CD4-positive, alpha-beta T cell (primary cell): ENCODE measurements around the gene THUMPD2. TPM values are rescaled to one million over a fixed set of nuclear protein-coding genes. Genes with fewer than 3 reads are reported as not detected.

ENCODE experiments used
- ATAC-seq: fragments of 200-7000 bp; cut with Tn5 transposase; one replicate; pipeline ENCODE4 v1.10.0; 2022; ENCODE audit warnings: mild to moderate bottlenecking; ENCODE audit not compliant: poor library complexity
- CTCF ChIA-PET: fragments of 350-600 bp; sonication (Branson Sonifier 250); formaldehyde crosslinking; loops from one replicate; lab custom pipeline; 2021; ENCODE audit warnings: antibody characterized with exemption, inconsistent platforms; lab: Charles Lee
- POLR2A ChIA-PET: fragments of 350-600 bp; sonication (Branson Sonifier 250); formaldehyde crosslinking; loops from one replicate; lab custom pipeline; 2021; ENCODE audit warnings: antibody characterized with exemption, inconsistent platforms; lab: Charles Lee
- DNase-seq, 14 experiments: peaks; one replicate each; pipeline ENCODE4 v3.0.0-alpha.2; 2013 to 2020; ENCODE audit warnings: mixed read lengths in 2 of 14
- H3K27ac ChIP-seq, 2 donors: one replicate each; pipeline versions ENCODE4 v1.5.1 to v1.7.0; 2013; ENCODE audit warnings: low read length in 2 of 2, low read depth in 1 of 2, mild to moderate bottlenecking in 1 of 2
- H3K27me3 ChIP-seq, 2 experiments: 1 replicate in 1 of 2; 2 replicates in 1 of 2; pipeline versions ENCODE4 v1.6.1 to v1.7.0; 2013; ENCODE audit warnings: low read length in 2 of 2, control low read depth in 1 of 2, mild to moderate bottlenecking in 1 of 2, moderate library complexity in 1 of 2; ENCODE audit not compliant: insufficient read depth in 2 of 2, control insufficient read depth in 1 of 2
- H3K36me3 ChIP-seq: one replicate; pipeline ENCODE4 v1.6.1; 2013; ENCODE audit warnings: low read length, control low read depth; ENCODE audit not compliant: insufficient read depth
- H3K4me1 ChIP-seq: one replicate; pipeline ENCODE4 v1.6.1; 2013; ENCODE audit warnings: low read length, control low read depth; ENCODE audit not compliant: insufficient read depth
- H3K4me3 ChIP-seq: one replicate; pipeline ENCODE4 v1.5.1; 2013; ENCODE audit warnings: mild to moderate bottlenecking, low read length, moderate library complexity
- H3K9me3 ChIP-seq, 2 experiments: 1 replicate in 1 of 2; 2 replicates in 1 of 2; pipeline versions ENCODE4 v1.6.1 to v1.7.0; 2013; ENCODE audit warnings: low read length in 2 of 2, mild to moderate bottlenecking in 2 of 2, control low read depth in 1 of 2, moderate library complexity in 1 of 2; ENCODE audit not compliant: control insufficient read depth in 1 of 2, insufficient read depth in 1 of 2
- H3K27ac Mint-ChIP-seq: one replicate; pipeline ENCODE4 v1.8.0; 2020; ENCODE audit warnings: mixed read lengths
- H3K27me3 Mint-ChIP-seq: one replicate; pipeline ENCODE4 v1.8.0; 2021; ENCODE audit warnings: mixed read lengths
- H3K36me3 Mint-ChIP-seq: one replicate; pipeline ENCODE4 v1.8.0; 2021; ENCODE audit warnings: low read depth, mixed read lengths
- H3K4me1 Mint-ChIP-seq: one replicate; pipeline ENCODE4 v1.8.0; 2021; ENCODE audit warnings: low read depth, mixed read lengths
- H3K4me3 Mint-ChIP-seq: one replicate; pipeline ENCODE4 v1.8.0; 2020; ENCODE audit warnings: mild to moderate bottlenecking, mixed read lengths
- H3K9me3 Mint-ChIP-seq: one replicate; pipeline ENCODE4 v1.8.0; 2020; ENCODE audit warnings: mixed read lengths
- CTCF ChIP-seq: fragments of 200-600 bp; IDR thresholded peaks from one replicate; pipeline ENCODE4 v1.8.0; 2022; ENCODE audit warnings: antibody characterized with exemption, mild to moderate bottlenecking
- intact Hi-C, 2 experiments: fragments of 100-400 bp; cut with DNase I in 1 of 2; cut with micrococcal nuclease in 1 of 2; formaldehyde crosslinking; loops; one replicate each; pipeline versions ENCODE4 v1.15.1 to v1.9.0; 2023 to 2025; cut with DNase I, micrococcal nuclease
- total RNA-seq, 174 experiments: library from RNA in 2 of 174; stranded (reverse) in 2 of 174; gene quantifications; one replicate each; pipeline ENCODE4 v1.2.3 and lab custom pipeline; 2021 to 2026

Gene THUMPD2
- total RNA-seq, 2 experiments from 2014 or later = 13.7 to 15.5 TPM

- Mint-ChIP-seq H3K36me3 (peaks cover 13% of the 10 kb centered on the region), H3K27me3 (no peaks in the 10 kb centered on the region), H3K27ac (peak overlapping the region; percentile 72), H3K9me3 (no peaks in the 10 kb centered on the region), H3K4me3 (peak overlapping the region; percentile 93), H3K4me1 (peaks cover 76% of the 10 kb centered on the region)
- H3K4me1 ChIP-seq = peaks cover 18% of the 10 kb centered on the region
- ChIA-PET CTCF (no interaction called here), POLR2A (no interaction called here)
- ATAC-seq (no peak), DNase-seq (no peak)
- intact Hi-C loops = loop anchor here in 1 of 2 experiments (10.0 kb wide), 1 partner anchor 343 kb away; the partner anchor contains the start of gene MAP4K3
- no peak overlapping the region for H3K27ac ChIP-seq
- no peaks in the 10 kb centered on the region for H3K9me3 ChIP-seq
- TF ChIP-seq CTCF = no peak
- no peaks in the 10 kb centered on the region for H3K36me3 ChIP-seq
- H3K27me3 ChIP-seq = no peaks in the 10 kb centered on the region
- H3K4me3 ChIP-seq = peak overlapping the region; percentile 74
Measured at GRCh38 chr2:39778233-39778632, 825 bp downstream of the THUMPD2 start.

- Mint-ChIP-seq H3K27me3 (no peaks in the 10 kb centered on the region), H3K4me3 (no peak overlapping the region), H3K36me3 (peaks cover 35% of the 10 kb centered on the region), H3K9me3 (no peaks in the 10 kb centered on the region), H3K4me1 (peaks cover 54% of the 10 kb centered on the region), H3K27ac (no peak overlapping the region)
- Histone ChIP-seq H3K4me1 (peaks cover 4% of the 10 kb centered on the region), H3K36me3 (peaks cover 19% of the 10 kb centered on the region), H3K9me3 (no peaks in the 10 kb centered on the region), H3K27me3 (no peaks in the 10 kb centered on the region), H3K4me3 (no peak overlapping the region), H3K27ac (no peak overlapping the region)
- DNase-seq (no peak), ATAC-seq (no peak)
- intact Hi-C loops = loop anchor here in 1 of 2 experiments (10.0 kb wide), 1 partner anchor 338 kb away; the partner anchor contains the start of gene MAP4K3
- ChIA-PET CTCF (no interaction called here), POLR2A (no interaction called here)
- TF ChIP-seq CTCF = no peak
Measured at GRCh38 chr2:39772812-39773152, 6.3 kb downstream of the THUMPD2 start.

DNA sequence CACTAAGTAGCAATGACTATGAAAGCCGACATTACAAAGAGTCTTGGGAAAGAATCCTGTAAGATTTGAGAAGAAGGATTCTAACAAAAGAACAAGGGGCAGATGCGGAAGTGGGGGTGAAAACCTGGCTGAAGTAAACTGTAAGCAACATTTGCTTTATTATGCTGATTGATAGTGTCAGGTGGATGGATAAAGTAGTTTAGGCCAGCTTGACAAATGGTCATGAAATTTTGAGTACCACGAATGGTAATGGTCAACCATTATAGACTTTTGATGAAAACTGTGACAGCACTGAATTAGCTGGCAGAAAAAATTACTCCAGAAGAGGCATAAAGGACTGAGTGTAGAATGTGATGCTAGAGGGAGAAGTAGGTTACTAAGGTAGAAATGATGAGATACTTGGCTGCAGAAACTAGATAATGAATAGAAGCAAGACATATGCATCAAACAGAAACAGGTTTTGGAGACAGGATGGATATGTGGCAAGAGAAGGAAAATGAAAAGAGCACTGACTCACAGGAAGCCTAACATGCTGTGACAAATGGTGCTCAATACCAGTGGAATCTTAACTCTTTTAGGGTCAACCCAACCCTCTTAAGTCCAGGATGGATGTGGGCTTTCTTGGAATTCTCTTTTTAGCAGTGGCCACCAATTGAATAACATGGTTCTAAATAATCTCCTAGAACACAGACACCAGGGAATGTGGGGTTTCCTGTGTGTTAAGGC, 6.8 kb downstream of the THUMPD2 start:
- H3K27ac ChIP-seq = no peak overlapping the region
- Mint-ChIP-seq H3K36me3 (peaks cover 36% of the 10 kb centered on the region), H3K27me3 (no peaks in the 10 kb centered on the region), H3K4me3 (no peak overlapping the region), H3K4me1 (peaks cover 48% of the 10 kb centered on the region), H3K9me3 (no peaks in the 10 kb centered on the region), H3K27ac (no peak overlapping the region)
- CTCF ChIA-PET = no interaction called here
- POLR2A ChIA-PET = no interaction called here
- ATAC-seq (no peak), DNase-seq (no peak)
- peaks cover 19% of the 10 kb centered on the region for H3K36me3 ChIP-seq
- no peaks in the 10 kb centered on the region for H3K9me3 ChIP-seq
- H3K4me3 ChIP-seq = no peak overlapping the region
- intact Hi-C loops = loop anchor here in 1 of 2 experiments (10.0 kb wide), 1 partner anchor 337 kb away; the partner anchor contains the start of gene MAP4K3
- H3K27me3 ChIP-seq = no peaks in the 10 kb centered on the region
- H3K4me1 ChIP-seq = peaks cover 4% of the 10 kb centered on the region
- no peak for TF ChIP-seq CTCF
